Cardiac muscle cell (in vitro differentiated cells and primary cell): ENCODE data around the gene RAPGEF1. TPM values are rescaled to one million over a fixed set of nuclear protein-coding genes. Genes with fewer than 3 reads are reported as not detected.
A peak's percentile ranks its signal among the peaks of the same experiment; 100 is the strongest.

Experiments
- DNase-seq, 2 donors: peaks; one replicate each; pipeline versions ENCODE4 v3.0.0 to v3.0.0-alpha.2; 2010 to 2017; ENCODE audit warnings: low read depth in 1 of 2, low spot score in 1 of 2
- H3K27ac ChIP-seq: fragments of 200-600 bp; sonication (generic); 2 replicates; pipeline ENCODE4 v1.5.1; 2016
- H3K27me3 ChIP-seq: fragments of 200-600 bp; sonication (generic); 2 replicates; pipeline ENCODE4 v1.6.0; 2016; ENCODE audit warnings: control low read depth
- H3K36me3 ChIP-seq: fragments of 200-600 bp; sonication (generic); 2 replicates; pipeline ENCODE4 v1.5.1; 2016; ENCODE audit warnings: control low read depth
- H3K4me1 ChIP-seq: fragments of 200-600 bp; sonication (generic); 2 replicates; pipeline ENCODE4 v1.8.1; 2017; ENCODE audit warnings: low read depth, mild to moderate bottlenecking, mixed run types
- H3K4me3 ChIP-seq: fragments of 200-600 bp; sonication (generic); 2 replicates; pipeline ENCODE4 v1.5.1; 2016; ENCODE audit warnings: mild to moderate bottlenecking
- H3K9me3 ChIP-seq: fragments of 200-600 bp; sonication (generic); 2 replicates; pipeline ENCODE4 v1.5.1; 2017; ENCODE audit warnings: low read depth, mild to moderate bottlenecking, control low read depth
- polyA plus RNA-seq: library from polyadenylated mRNA; unstranded; fragments of >200 nt; fragmentation: Nextera tagmentation; extraction: Ambion mirVana; gene quantifications from 2 replicates; pipeline ENCODE4 v1.2.1, GENCODE V29; 2016
- total RNA-seq: library from RNA; depleted of rRNA; stranded (reverse); fragments of >200 nt; gene quantifications from 2 replicates; pipeline ENCODE4 v1.2.3, GENCODE V29; 2016
- TF ChIP-seq, protein P1 (sequence below): IDR thresholded peaks from 2 replicates; pipeline ENCODE4 v1.5.1; 2012; ENCODE audit warnings: low read depth, mild to moderate bottlenecking, low read length

RAPGEF1 gene
- total and polyA plus RNA-seq, 2 experiments from 2014 or later, result 42.1 to 51.1 TPM

DNA sequence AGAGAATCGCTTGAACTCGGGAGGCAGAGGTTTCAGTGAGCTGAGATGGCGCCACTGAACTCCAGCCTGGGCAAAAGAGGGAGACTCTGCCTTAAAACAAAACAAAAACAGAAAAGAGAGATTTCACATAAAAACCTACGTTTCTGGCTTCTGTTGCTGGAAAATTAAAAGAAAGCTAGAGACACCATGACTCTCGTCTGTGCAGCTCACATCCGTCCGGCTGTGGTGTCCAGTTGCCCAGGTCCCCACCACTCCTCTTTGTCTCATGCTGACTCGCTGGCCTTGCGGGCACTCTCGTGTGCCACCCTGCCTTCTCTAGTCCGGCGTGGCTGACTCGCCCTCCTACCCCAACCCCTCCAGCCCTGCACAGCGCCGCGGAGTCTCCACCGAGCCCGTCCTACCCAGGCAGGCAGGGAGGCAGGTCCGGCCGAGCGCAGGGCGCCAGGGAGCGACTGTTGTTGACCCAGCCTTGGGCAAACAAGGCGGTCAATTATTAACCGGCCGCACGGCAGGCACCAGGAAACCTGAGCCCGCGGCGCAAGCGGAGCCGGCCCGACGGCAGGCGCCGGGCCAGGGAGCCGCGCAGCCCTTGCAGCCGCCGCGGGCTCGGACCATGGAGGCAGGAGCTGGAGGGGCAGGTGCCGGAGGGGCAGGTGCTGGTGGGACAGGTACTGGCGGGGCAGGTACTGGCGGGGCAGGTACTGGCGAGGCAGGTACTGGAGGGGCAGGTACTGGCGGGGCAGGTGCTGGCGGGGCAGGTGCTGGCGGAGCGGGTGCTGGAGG lies 194.7 kb downstream of the RAPGEF1 start, which contains the start of gene PRRT1B:
Gene PRRT1B (plus strand): TSS at position 521 of the 783 bp plus-strand sequence. CDS start 93 bp downstream, at position 614.
- no peaks in the 10 kb centered on the region for H3K36me3 ChIP-seq
- peak within 1 kb of the TSS; percentile 6 for H3K4me3 ChIP-seq
- no peak within 1 kb of the TSS for H3K27ac ChIP-seq
- no peaks in the 10 kb centered on the region for H3K9me3 ChIP-seq
- TF ChIP-seq, protein P1, sequence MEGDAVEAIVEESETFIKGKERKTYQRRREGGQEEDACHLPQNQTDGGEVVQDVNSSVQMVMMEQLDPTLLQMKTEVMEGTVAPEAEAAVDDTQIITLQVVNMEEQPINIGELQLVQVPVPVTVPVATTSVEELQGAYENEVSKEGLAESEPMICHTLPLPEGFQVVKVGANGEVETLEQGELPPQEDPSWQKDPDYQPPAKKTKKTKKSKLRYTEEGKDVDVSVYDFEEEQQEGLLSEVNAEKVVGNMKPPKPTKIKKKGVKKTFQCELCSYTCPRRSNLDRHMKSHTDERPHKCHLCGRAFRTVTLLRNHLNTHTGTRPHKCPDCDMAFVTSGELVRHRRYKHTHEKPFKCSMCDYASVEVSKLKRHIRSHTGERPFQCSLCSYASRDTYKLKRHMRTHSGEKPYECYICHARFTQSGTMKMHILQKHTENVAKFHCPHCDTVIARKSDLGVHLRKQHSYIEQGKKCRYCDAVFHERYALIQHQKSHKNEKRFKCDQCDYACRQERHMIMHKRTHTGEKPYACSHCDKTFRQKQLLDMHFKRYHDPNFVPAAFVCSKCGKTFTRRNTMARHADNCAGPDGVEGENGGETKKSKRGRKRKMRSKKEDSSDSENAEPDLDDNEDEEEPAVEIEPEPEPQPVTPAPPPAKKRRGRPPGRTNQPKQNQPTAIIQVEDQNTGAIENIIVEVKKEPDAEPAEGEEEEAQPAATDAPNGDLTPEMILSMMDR, result no peak
- H3K4me1 ChIP-seq, result no peaks in the 10 kb centered on the region
- peaks cover 22% of the 10 kb centered on the region for H3K27me3 ChIP-seq
- DNase-seq, result no peak

DNA sequence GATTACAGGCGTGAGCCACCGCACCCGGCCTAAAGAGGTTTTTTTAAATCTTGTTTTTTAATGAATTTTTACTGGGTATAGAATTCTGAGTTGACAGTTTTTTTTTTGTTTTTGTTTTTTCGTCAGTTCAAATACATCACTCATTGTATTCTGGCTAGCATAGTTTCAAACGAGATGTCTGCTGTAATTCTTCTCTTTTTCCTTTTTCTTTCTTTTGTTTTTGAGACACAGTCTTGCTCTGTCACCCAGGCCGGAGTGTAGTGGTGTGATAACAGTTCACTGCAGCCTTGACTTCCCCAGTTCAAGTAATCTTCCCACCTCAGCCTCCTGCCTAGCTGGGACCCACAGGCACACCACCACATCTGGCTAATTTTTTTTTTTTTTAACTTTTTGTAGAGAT lies 196.7 kb downstream of the RAPGEF1 start:
- no peak overlapping the region for H3K27ac ChIP-seq

DNA sequence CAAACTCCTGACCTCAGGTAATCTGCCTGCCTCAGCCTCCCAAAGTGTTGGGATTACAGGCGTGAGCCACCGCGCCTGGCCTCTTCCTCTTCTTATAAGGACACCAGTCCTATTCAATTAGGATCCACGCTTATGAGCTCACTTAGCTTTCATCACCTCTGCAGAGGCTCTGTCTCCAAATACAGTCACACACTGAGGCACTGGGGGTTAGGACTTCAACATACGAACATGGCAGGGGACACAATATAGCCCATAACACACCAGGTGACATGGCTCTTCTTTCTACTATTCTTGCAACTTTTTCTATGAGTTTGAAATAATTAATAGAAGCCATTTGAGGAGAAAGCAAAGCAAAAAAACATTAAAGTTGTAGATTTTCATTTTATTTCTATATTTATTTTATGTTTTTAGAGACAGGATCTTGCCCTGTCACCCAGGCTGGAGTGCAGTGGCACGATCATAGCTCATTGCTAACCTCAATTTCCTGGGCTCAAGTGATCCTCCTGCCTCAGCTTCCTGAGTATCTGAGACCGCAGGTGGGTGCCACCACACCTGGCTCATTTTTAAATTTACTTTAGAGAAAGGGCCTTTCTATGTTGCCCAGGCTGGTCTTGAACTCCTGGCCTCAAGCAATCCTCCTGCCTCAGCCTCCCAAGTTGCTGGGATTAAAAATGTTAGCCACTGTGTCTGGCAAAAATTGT lies 200.5 kb downstream of the RAPGEF1 start:
- TF ChIP-seq, protein P1, result no peak
- no peak for DNase-seq
- H3K4me1 ChIP-seq, result peaks cover 5% of the 10 kb centered on the region

More for the DNA sequence above, 196.7 kb downstream of the RAPGEF1 start:
- Histone ChIP-seq H3K9me3 (no peaks in the 10 kb centered on the region), H3K4me1 (no peaks in the 10 kb centered on the region), H3K36me3 (no peaks in the 10 kb centered on the region), H3K27me3 (peaks cover 22% of the 10 kb centered on the region), H3K4me3 (no peak overlapping the region)
- DNase-seq, result no peak
- TF ChIP-seq, protein P1, result no peak

DNA sequence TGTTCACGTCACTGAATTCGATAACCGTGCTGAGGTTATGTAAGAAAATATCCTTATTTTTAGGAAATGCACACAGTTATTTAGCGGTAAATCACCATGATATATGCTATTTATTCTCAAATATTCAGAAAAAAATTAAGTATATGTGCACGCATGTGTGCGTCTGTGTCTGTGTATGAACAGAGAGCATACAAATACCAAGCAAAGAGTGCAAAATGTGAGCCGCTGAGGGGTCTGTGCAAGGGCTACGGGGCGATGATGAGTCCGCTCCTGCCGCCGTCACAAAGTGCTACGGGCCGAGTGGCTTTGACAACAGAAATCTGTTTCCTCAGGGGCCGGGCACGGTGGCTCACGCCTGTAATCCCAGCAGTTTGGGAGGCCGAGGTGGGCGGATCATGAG lies 201.9 kb downstream of the RAPGEF1 start:
- Histone ChIP-seq H3K27me3 (no peaks in the 10 kb centered on the region), H3K27ac (no peak overlapping the region), H3K9me3 (no peaks in the 10 kb centered on the region), H3K4me3 (no peak overlapping the region), H3K4me1 (peaks cover 5% of the 10 kb centered on the region), H3K36me3 (no peaks in the 10 kb centered on the region)
- no peak for DNase-seq
- TF ChIP-seq, protein P1, result no peak

More for the DNA sequence above, 200.5 kb downstream of the RAPGEF1 start:
- no peaks in the 10 kb centered on the region for H3K27me3 ChIP-seq
- H3K27ac ChIP-seq, result no peak overlapping the region
- no peaks in the 10 kb centered on the region for H3K36me3 ChIP-seq
- H3K4me3 ChIP-seq, result no peak overlapping the region
- H3K9me3 ChIP-seq, result no peaks in the 10 kb centered on the region

DNA sequence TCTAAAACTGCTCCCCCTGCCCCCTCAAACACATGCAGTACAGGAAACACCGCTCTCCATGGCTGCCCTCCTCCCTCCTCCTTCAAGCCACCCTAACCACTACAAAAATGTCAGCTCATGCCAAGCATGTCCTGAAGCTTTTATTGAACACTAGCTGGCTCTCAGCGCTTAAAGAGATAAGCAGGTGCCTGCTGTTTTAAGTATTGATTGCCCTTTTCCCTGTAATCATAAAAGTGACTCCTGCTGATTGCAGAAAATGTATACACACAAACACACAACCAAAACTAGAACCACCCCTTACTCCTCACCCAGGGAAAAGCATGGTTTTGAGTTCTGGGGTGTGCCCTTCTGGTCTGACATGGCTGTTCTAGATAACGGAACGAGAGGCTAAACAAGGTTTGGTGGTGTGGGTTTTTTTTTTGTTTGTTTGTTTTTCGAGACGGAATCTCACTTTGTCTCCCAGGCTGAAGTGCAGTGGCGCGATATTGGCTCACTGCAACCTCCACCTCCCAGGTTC lies 205.1 kb downstream of the RAPGEF1 start:
- peaks cover 5% of the 10 kb centered on the region for H3K4me1 ChIP-seq
- no peaks in the 10 kb centered on the region for H3K27me3 ChIP-seq
- TF ChIP-seq, protein P1, result no peak
- DNase-seq, result no peak
- no peak overlapping the region for H3K27ac ChIP-seq
- H3K9me3 ChIP-seq, result no peaks in the 10 kb centered on the region
- H3K36me3 ChIP-seq, result no peaks in the 10 kb centered on the region
- H3K4me3 ChIP-seq, result no peak overlapping the region
